ENCODE data around the gene CHMP1A. TPM values are rescaled to one million over a fixed set of nuclear protein-coding genes. Genes with fewer than 3 reads are reported as not detected.
A peak's percentile ranks its signal among the peaks of the same experiment; 100 is the strongest.

The CHMP1A gene
- total RNA-seq, 2 donors from 2014 or later: 75.8 to 128 TPM

GRCh38 chr16:89661215-89661614 lies 3.7 kb upstream of the CHMP1A start:
- Histone ChIP-seq H3K9me3 (no peaks in the 10 kb centered on the region), H3K27ac (no peak overlapping the region), H3K36me3 (no peaks in the 10 kb centered on the region), H3K27me3 (replicated peaks; ENCODE audit: insufficient read depth) (no peaks in the 10 kb centered on the region), H3K4me3 (no peak overlapping the region), H3K4me1 (replicated peaks) (peaks cover 10% of the 10 kb centered on the region)
- TF ChIP-seq CTCF (IDR thresholded peaks at IDR 0.05) (no peak), POLR2AphosphoS5 (IDR thresholded peaks at IDR 0.05) (no peak), POLR2A (IDR thresholded peaks at IDR 0.05) (no peak)
- intact Hi-C loops (cut with DNase I): no loop called here
- 96% methylated on average over 9 of the region's 9 CpGs for whole genome bisulfite sequencing
- DNase-seq (ENCODE audit: low spot score): no peak

DNA sequence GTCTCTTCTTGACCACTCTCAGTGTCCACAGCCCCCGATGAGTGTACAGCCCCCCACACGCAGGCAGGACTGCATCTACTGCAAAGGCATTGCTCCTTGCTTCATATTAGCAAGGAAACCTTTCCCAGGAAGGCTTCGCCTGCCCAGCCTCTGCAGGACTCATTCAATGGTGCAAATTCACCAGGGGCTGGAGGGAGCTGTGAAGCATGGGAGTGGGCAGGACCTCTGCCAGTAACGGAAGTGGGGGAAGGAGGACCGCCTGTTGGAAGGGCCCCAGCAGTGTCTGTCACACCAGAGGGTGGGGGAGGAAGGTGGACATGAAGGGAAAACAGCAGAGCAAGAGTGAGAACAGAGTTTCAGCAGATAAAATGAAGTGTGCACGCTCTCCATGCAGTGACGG lies 2.6 kb upstream of the CHMP1A start:
- DNase-seq (ENCODE audit: low spot score): no peak
- no peaks in the 10 kb centered on the region for H3K27me3 ChIP-seq (replicated peaks; ENCODE audit: insufficient read depth)
- no peaks in the 10 kb centered on the region for H3K9me3 ChIP-seq
- TF ChIP-seq POLR2AphosphoS5 (IDR thresholded peaks at IDR 0.05) (no peak), CTCF (IDR thresholded peaks at IDR 0.05) (no peak), POLR2A (IDR thresholded peaks at IDR 0.05) (no peak)
- H3K27ac ChIP-seq: no peak overlapping the region
- intact Hi-C loops (cut with DNase I): no loop called here
- 92% methylated on average over 7 of the region's 7 CpGs for WGBS
- H3K4me3 ChIP-seq: no peak overlapping the region
- no peaks in the 10 kb centered on the region for H3K36me3 ChIP-seq
- peaks cover 10% of the 10 kb centered on the region for H3K4me1 ChIP-seq (replicated peaks)

DNA sequence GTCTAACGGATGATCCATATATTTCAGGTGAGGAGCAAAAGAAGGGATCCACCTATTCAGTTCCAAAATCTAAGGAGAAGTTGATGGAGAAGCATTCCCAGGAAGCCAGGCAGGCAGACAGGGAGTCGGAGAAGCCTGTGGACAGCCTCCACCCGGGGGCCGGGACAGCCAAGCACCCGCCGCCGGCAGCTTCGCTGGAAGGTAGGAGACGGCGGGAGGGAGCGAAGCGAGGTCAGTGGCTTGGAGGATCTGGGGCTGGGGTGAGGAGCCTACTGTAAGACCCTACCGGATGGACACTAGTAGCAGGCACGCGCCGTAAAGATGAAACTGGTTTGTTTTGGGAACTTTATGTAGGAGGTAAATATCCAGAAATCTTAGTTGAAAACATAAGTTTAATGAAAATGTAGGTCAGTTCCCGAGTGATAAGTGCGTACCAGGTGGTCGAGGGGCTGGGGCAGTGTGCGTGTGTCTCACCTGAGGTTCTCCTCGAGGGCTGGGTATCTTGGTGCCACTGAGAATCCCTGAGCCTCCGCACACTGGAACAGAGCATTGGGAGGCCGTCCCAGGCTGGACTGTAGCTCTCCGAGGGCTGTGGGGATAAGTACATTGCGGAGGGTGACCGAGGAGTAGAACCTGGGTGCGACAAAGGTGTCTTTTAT lies 842 bp upstream of the CHMP1A start:
- intact Hi-C loops (cut with DNase I): no loop called here
- 14% methylated on average over 27 of the region's 27 CpGs for WGBS
- no peaks in the 10 kb centered on the region for H3K9me3 ChIP-seq

GRCh38 chr16:89656435-89657121 lies 930 bp downstream of the CHMP1A start:
- 35% methylated on average over 32 of the region's 32 CpGs for WGBS
- intact Hi-C loops (cut with DNase I): no loop called here

More for the DNA sequence above, 842 bp upstream of the CHMP1A start:
- TF ChIP-seq CTCF (IDR thresholded peaks at IDR 0.05): no peak
- no peak for TF ChIP-seq POLR2AphosphoS5 (IDR thresholded peaks at IDR 0.05)
- TF ChIP-seq POLR2A (IDR thresholded peaks at IDR 0.05): no peak
- Histone ChIP-seq H3K27ac (peak overlapping the region; percentile 72 to 73), H3K27me3 (replicated peaks; ENCODE audit: insufficient read depth) (no peaks in the 10 kb centered on the region), H3K4me3 (peak overlapping the region; percentile 86 to 94), H3K4me1 (replicated peaks) (peaks cover 10% of the 10 kb centered on the region), H3K36me3 (no peaks in the 10 kb centered on the region)
- no peak for DNase-seq (ENCODE audit: low spot score)

More at GRCh38 chr16:89656435-89657121, 930 bp downstream of the CHMP1A start:
- H3K9me3 ChIP-seq: no peaks in the 10 kb centered on the region
- H3K27ac ChIP-seq: peak overlapping the region; percentile 72 to 73
- no peaks in the 10 kb centered on the region for H3K36me3 ChIP-seq
- peaks cover 10% of the 10 kb centered on the region for H3K4me1 ChIP-seq (replicated peaks)
- TF ChIP-seq CTCF (IDR thresholded peaks at IDR 0.05) (no peak), POLR2AphosphoS5 (IDR thresholded peaks at IDR 0.05) (no peak), POLR2A (IDR thresholded peaks at IDR 0.05) (no peak)
- DNase-seq (ENCODE audit: low spot score): no peak
- H3K4me3 ChIP-seq: peak overlapping the region; percentile 86 to 94
- H3K27me3 ChIP-seq (replicated peaks; ENCODE audit: insufficient read depth): no peaks in the 10 kb centered on the region

All from prostate gland (tissue), 2 donors.